Common myeloid progenitor, CD34-positive (primary cell): ENCODE data around the gene CTNNA2.

Experiments used
- CTCF ChIA-PET: fragments of 350-600 bp; sonication (Branson Sonifier 250); formaldehyde crosslinking; loops from one replicate; lab custom pipeline; 2021; ENCODE audit warnings: antibody characterized with exemption; lab: Charles Lee
- POLR2A ChIA-PET: fragments of 350-600 bp; sonication (Branson Sonifier 250); formaldehyde crosslinking; loops from one replicate; lab custom pipeline; 2021; ENCODE audit warnings: antibody characterized with exemption; lab: Charles Lee
- DNase-seq, 3 donors: peaks; one replicate each; pipeline versions ENCODE4 v3.0.0 to v3.0.0-alpha.2; 2013
- H3K27ac ChIP-seq, 2 experiments: 1 replicate in 1 of 2; 2 replicates in 1 of 2; pipeline ENCODE4 v1.7.0; 2013; ENCODE audit warnings: inconsistent platforms in 2 of 2, low read length in 2 of 2, mild to moderate bottlenecking in 2 of 2, low read depth in 1 of 2, moderate library complexity in 1 of 2; ENCODE audit not compliant: severe bottlenecking in 2 of 2, insufficient read depth in 1 of 2, poor library complexity in 1 of 2
- H3K27me3 ChIP-seq, 5 experiments: replicated peaks in 2 of 5; 1 replicate in 3 of 5; 2 replicates in 2 of 5; pipeline versions ENCODE4 v1.6.1 to v1.7.0; 2013; ENCODE audit warnings: low read length in 4 of 5, mild to moderate bottlenecking in 2 of 5, moderate library complexity in 2 of 5, inconsistent platforms in 1 of 5; ENCODE audit not compliant: insufficient read depth in 5 of 5, control insufficient read depth in 4 of 5
- H3K36me3 ChIP-seq, 4 experiments: 1 replicate in 2 of 4; 2 replicates in 2 of 4; pipeline versions ENCODE4 v1.6.1 to v1.7.0; 2013; ENCODE audit warnings: low read length in 3 of 4, control low read depth in 1 of 4, mild to moderate bottlenecking in 1 of 4; ENCODE audit not compliant: control insufficient read depth in 4 of 4, insufficient read depth in 4 of 4
- H3K4me1 ChIP-seq, 4 experiments: 1 replicate in 3 of 4; 2 replicates in 1 of 4; pipeline versions ENCODE4 v1.6.1 to v1.7.1; 2013; ENCODE audit warnings: low read length in 3 of 4, mild to moderate bottlenecking in 3 of 4, control low read depth in 1 of 4, inconsistent platforms in 1 of 4, moderate library complexity in 1 of 4; ENCODE audit not compliant: control insufficient read depth in 4 of 4, insufficient read depth in 4 of 4; ENCODE audit errors: control extremely low read depth in 1 of 4
- H3K4me3 ChIP-seq, 7 experiments: 1 replicate in 4 of 7; 2 replicates in 3 of 7; pipeline versions ENCODE4 v1.5.1 to v1.7.0; 2013; ENCODE audit warnings: mild to moderate bottlenecking in 7 of 7, low read length in 6 of 7, moderate library complexity in 6 of 7, inconsistent platforms in 2 of 7, low read depth in 2 of 7, control low read depth in 1 of 7; ENCODE audit not compliant: insufficient read depth in 4 of 7, control insufficient read depth in 1 of 7; ENCODE audit errors: extremely low read depth in 1 of 7
- H3K9me3 ChIP-seq, 5 experiments: 1 replicate in 4 of 5; 2 replicates in 1 of 5; pipeline versions ENCODE4 v1.6.1 to v1.7.1; 2013; ENCODE audit warnings: low read length in 4 of 5, mild to moderate bottlenecking in 2 of 5, inconsistent platforms in 1 of 5, low read depth in 1 of 5, moderate library complexity in 1 of 5; ENCODE audit not compliant: control insufficient read depth in 4 of 5, insufficient read depth in 2 of 5; ENCODE audit errors: control extremely low read depth in 1 of 5
- WGBS: methylation state at CpG from one replicate; pipeline ENCODE4 v1.1.5; 2013; ENCODE audit not compliant: insufficient coverage; 5-methylcytosine and 5-hydroxymethylcytosine counted together

Gene CTNNA2

GRCh38 chr2:80324525-80324924 is 811.7 kb downstream of the CTNNA2 start:
- CTCF ChIA-PET: interaction anchor here (0.9 to 6.9 kb wide), 3 partner anchors 11 to 176 kb away, joined by 3 to 103 read pairs (median 3); no protein-coding TSS in a partner anchor

GRCh38 chr2:80326214-80326613 is 813.4 kb downstream of the CTNNA2 start:
- H3K27me3 ChIP-seq: peaks cover 6 to 48% (median 26%) of the 10 kb centered on the region in 5 experiments
- H3K9me3 ChIP-seq: no peaks in the 10 kb centered on the region
- no peaks in the 10 kb centered on the region for H3K36me3 ChIP-seq
- peaks cover 0 to 19% (median 9%) of the 10 kb centered on the region in 4 experiments for H3K4me1 ChIP-seq
- no peak overlapping the region for H3K4me3 ChIP-seq
- ChIA-PET POLR2A (no interaction called here), CTCF (interaction anchor here (0.6 to 6.9 kb wide), 7 partner anchors 9 to 317 kb away, joined by 3 to 103 read pairs (median 4); no protein-coding TSS in a partner anchor)
- no peak overlapping the region for H3K27ac ChIP-seq
- DNase-seq: peak in 2 of 3 donors; percentile 58 to 64

More at GRCh38 chr2:80324525-80324924, 811.7 kb downstream of the CTNNA2 start:
- no peak overlapping the region for H3K27ac ChIP-seq
- peaks cover 0 to 19% (median 9%) of the 10 kb centered on the region in 4 experiments for H3K4me1 ChIP-seq
- H3K9me3 ChIP-seq: no peaks in the 10 kb centered on the region
- no peak overlapping the region for H3K4me3 ChIP-seq
- H3K27me3 ChIP-seq: peaks cover 7 to 60% (median 32%) of the 10 kb centered on the region in 5 experiments
- no peaks in the 10 kb centered on the region for H3K36me3 ChIP-seq
- 87% methylated on average over 3 of the region's 3 CpGs for WGBS
- no peak for DNase-seq
- POLR2A ChIA-PET: no interaction called here

GRCh38 chr2:80326861-80327260 is 814.0 kb downstream of the CTNNA2 start:
- no peak for DNase-seq
- Histone ChIP-seq H3K27me3 (peaks cover 6 to 41% (median 22%) of the 10 kb centered on the region in 5 experiments), H3K36me3 (no peaks in the 10 kb centered on the region), H3K4me1 (peaks cover 0 to 19% (median 9%) of the 10 kb centered on the region in 4 experiments), H3K4me3 (no peak overlapping the region), H3K9me3 (no peaks in the 10 kb centered on the region), H3K27ac (no peak overlapping the region)
- ChIA-PET POLR2A (no interaction called here), CTCF (interaction anchor here (1.0 to 6.9 kb wide), 6 partner anchors 9 to 173 kb away, joined by 3 to 103 read pairs (median 4); no protein-coding TSS in a partner anchor)
- WGBS: 100% methylated on average over 1 of the region's 1 CpG

GRCh38 chr2:80328159-80328571 is 815.3 kb downstream of the CTNNA2 start:
- no peaks in the 10 kb centered on the region for H3K36me3 ChIP-seq
- CTCF ChIA-PET: interaction anchor here (0.9 to 6.9 kb wide), 2 partner anchors 39 to 172 kb away, joined by 4 to 103 read pairs; no protein-coding TSS in a partner anchor
- POLR2A ChIA-PET: no interaction called here
- no peaks in the 10 kb centered on the region for H3K9me3 ChIP-seq
- no peak overlapping the region for H3K27ac ChIP-seq
- WGBS: 0% methylated on average over 1 of the region's 1 CpG
- peak in 2 of 3 donors; percentile 65 to 87 for DNase-seq
- peaks cover 0 to 10% (median 3%) of the 10 kb centered on the region in 4 experiments for H3K4me1 ChIP-seq
- H3K4me3 ChIP-seq: no peak overlapping the region
- peaks cover under 1 to 28% (median 16%) of the 10 kb centered on the region in 5 experiments for H3K27me3 ChIP-seq

- H3K4me3 ChIP-seq: no peak overlapping the region
- H3K9me3 ChIP-seq: no peaks in the 10 kb centered on the region
- H3K27ac ChIP-seq: no peak overlapping the region
- DNase-seq: peak in 2 of 3 donors; percentile 35 to 63
- H3K27me3 ChIP-seq: peaks cover 0 to 15% (median 3%) of the 10 kb centered on the region in 5 experiments
- H3K36me3 ChIP-seq: no peaks in the 10 kb centered on the region
- POLR2A ChIA-PET: no interaction called here
- CTCF ChIA-PET: interaction anchor here (0.9 to 6.9 kb wide), 2 partner anchors 91 to 171 kb away, joined by 3 to 103 read pairs; no protein-coding TSS in a partner anchor
- WGBS: 78% methylated on average over 3 of the region's 5 CpGs
- H3K4me1 ChIP-seq: peaks cover 0 to 9% (median 3%) of the 10 kb centered on the region in 4 experiments
Measured at GRCh38 chr2:80329491-80329890, 816.6 kb downstream of the CTNNA2 start.

DNA sequence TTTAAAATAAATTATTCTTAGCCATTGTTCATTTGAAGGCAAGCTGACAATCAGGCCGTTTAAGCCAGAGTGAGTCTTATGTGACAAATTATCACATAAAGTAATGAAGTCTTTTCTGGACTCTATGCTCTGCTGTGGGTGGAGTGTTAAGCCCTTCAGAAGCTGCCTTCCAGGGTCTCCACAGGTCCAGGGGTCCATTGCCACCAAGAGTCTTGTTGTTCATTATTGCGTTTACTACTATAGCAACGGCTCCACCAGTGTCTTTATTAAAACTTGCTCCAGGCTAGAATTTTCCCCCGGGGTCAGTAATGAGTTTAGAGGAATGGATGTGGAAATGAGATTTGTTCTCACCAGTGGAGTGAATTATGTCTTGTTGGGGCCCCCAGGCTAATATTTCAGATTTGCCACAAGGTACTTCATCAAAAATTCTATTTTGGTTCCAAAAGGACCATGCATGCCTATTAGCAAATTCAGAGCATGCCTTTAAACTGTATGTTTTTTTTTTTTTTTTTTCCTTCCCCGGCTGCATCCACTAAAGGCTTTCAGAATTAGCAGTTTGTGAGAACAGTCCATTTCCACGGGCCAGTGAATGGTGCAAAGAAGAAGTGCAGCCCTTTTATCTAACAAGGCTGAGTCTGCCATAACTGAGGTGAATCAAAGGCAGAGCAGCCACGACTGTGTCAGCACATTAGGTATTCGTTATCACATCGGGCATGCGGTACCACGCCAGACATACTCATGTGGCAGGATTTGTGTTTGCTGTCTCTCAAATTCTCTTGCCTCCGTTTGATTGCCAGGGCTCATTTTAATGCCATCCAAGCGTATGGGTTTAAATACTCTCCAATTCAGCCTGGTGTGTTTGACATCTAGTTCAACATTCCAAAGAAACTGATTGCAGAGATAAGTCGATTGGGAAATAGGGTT is 817.9 kb downstream of the CTNNA2 start:
- 98% methylated on average over 13 of the region's 14 CpGs for WGBS
- no peak for DNase-seq

More for the DNA sequence above, 817.9 kb downstream of the CTNNA2 start:
- Histone ChIP-seq H3K36me3 (no peaks in the 10 kb centered on the region), H3K27ac (no peak overlapping the region), H3K27me3 (peaks cover 0 to 2% (median 0%) of the 10 kb centered on the region in 5 experiments), H3K9me3 (no peaks in the 10 kb centered on the region), H3K4me3 (no peak overlapping the region), H3K4me1 (peaks cover 0 to 9% (median 3%) of the 10 kb centered on the region in 4 experiments)
- POLR2A ChIA-PET: no interaction called here
- CTCF ChIA-PET: no interaction called here
